Hepatic stellate cell (primary cell): ENCODE measurements around the gene CLCN7.

ENCODE experiments used
- DNase-seq: peaks from one replicate; pipeline ENCODE4 v3.0.0; 2011; ENCODE audit warnings: low spot score

Gene CLCN7

GRCh38 chr16:1464196-1464893 lies 10.5 kb downstream of the CLCN7 start:
- no peak for DNase-seq

DNA sequence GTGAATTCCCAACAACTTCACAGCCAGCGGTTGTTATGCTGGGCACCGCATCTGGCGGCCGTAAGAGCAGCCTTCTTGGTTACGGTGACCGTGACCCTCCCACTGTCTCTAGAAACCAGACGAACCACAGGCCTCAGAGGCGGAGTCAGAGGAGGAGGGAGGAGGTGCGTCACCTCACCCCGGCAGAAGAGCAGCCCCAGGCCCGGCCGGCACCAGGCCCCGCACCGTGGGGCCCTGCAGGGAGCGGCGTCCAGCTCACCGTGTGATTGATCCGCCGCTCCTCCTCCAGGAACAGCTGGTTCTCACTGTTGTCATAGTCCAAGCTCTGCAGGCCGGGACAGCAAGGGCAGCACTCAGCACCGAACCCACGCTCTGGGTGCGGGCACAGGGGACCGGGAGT lies 13.7 kb downstream of the CLCN7 start:
- no peak for DNase-seq

- DNase-seq = no peak
Observed at GRCh38 chr16:1460602-1461138, 14.2 kb downstream of the CLCN7 start.

DNA sequence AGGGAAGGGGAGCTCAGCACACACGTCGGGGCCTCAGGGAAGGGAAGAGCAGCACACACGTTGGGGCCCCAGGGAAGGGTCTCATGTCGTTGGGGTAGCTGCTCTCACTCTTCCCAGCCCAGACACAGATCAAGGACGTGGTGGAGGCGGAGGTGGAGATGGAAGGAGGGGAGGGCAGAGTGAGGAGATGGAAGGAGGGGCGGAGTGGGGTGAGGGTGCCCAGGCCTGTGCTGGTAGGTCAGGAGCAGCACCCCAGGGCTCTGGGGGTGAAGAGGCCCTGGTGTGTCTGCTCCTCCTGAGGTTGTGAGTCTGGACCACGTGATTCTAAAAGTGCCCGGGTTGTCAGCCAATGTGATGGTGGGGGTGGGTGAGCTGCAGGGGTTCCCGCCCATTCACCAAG lies 14.9 kb downstream of the CLCN7 start:
- DNase-seq = no peak

GRCh38 chr16:1458977-1459341 lies 15.9 kb downstream of the CLCN7 start:
- no peak for DNase-seq

DNA sequence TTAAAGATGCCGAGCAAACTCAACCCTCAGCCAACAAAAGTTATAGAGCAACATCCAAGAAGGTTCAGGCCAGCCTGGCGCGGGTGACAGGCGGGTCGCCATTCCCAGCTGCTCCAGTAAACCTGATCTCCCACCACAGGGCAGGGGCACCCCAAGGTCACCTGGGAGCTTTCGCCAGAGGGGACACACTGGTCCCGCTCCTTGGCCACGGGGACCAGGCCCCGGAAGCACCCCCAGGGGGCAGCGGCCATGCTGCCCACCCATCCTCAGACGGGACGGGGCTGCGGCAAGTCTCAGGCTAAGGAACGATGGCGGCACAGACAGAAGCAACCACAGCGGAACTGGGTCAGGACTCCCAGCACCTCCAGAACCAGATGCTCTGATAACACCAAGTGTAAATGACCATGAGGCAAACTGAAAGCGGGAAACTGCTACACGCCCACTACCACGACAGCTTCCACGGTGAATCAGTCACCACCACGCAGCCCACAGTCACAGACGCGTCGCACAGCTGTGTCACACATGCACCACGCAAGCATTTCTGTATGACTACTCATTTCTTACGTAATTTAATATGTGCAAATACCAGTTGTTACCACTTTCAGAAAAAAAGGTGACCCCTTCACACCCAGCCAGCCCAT lies 16.4 kb downstream of the CLCN7 start:
- DNase-seq = no peak

DNA sequence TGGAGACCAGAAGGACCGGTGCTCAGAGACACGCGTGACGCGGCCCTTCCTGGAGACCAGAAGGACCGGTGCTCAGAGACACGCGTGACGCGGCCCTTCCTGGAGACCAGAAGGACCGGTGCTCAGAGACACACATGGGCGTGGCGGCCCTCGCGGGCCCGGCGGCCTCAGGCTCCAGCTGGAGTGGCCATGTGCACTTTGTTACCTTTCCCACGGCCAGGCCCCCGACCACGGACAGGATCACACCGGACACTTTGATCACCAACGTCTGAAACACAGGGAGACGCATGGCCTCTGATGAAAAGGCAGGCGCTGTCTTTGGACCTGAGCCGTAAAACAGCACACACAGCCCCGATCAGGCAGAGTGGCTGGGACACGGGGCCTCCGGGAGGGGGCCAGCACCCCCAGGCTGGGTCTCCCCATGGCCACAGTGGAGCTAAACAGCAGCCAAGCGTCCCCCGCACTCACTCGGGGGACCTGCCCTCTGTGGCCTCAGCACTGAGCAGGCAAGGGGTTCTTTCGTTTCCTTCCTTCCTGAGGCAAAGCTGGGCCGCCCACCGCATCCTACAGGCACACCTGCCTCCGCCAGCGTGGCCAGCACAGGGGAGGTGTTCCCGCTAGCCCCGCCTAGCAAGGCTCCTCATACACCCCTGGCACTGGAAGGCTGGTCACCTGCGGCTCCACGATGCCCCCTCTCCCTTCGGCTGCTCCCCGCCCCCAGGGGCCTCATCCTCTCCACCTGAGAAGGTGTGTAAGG lies 17.2 kb downstream of the CLCN7 start:
- DNase-seq = no peak

- no peak for DNase-seq
Observed at GRCh38 chr16:1456951-1457350, 17.9 kb downstream of the CLCN7 start.

DNA sequence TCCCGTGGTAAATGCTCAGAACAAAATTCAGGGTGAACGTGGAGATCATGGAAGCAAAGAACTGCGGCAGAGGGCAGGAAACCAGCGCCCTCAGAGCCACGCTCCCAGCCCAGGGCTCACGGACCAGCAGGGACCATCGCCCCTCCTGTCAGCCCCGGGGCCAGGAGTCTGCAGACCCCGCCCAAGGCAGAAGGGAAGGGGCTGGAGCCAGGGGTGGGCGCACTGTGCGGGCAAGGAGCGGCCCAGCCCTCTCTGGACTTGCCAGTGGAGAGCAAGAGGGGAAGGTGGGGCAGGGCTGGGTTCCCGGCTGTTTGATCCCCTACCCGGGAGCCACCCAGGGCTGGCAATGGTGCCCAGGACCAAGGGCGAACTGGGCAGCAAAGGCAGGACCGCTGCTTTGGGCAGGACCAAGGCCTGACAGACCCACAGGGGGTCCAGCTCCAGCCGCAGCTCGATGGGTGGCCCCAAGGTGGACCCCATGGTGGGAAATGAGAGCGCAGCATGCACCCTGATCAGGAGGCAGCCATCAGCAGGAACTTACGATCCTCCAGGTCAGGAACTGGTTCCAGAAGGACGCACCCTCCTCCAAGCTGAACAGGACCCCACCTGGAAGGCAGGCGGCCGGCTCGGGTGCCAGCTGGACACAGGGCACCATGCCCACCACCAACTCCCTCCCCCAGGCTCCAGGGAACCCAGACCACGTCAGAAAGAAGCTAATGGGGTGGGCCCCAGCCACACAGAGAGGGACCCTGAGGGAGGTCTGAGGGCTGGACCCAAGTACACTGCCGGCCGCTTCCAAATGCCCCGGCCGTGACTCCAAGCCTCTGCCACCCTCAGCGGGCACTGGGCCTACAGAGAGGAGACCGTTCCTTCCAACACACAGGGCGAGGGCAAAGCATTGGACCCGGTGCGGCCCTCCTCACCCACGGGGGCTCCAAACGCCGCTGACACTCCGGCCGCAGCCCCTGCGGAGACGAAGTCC lies 19.3 kb downstream of the CLCN7 start:
- no peak for DNase-seq

GRCh38 chr16:1454561-1454960 lies 20.3 kb downstream of the CLCN7 start:
- no peak for DNase-seq

DNA sequence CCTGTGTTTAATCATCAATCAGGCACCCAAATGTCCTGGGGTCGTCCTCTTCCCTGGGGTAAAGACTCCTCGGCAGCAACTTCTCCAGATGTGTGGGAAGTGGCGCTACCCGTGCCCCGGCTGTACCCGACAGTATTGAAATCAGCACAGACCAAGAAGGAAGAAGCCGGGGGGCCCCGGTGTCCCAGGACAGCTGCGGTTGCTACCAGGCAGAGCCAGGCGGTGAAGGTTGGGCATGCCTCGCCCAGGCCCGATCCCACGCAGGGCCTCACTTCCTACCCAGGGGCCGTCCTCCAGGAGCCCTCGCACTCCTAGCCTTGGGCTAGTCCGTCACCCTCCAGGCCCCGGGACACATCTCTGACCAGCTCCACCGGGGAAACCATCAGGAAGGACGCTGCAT lies 21.5 kb downstream of the CLCN7 start:
- no peak for DNase-seq

DNA sequence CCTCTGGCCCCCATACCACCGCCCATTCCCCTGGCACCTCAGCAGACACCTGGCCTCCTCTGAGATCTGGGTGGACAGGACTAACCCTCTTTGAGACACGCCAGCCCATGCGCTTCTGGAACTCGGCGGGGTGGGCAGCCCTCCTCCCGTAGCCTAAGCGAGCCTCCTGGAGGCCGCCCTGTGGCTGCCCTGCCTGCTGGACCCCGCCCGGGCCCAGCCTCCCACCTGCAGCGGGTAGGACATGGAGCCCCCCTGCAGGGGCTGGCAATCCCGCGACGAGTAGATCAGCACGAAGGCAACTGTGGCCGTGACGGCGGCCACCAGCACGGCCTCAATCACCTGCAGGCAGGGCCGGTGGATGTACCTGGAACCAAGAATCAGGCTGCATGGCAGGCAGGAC lies 22.3 kb downstream of the CLCN7 start:
- DNase-seq = no peak

DNA sequence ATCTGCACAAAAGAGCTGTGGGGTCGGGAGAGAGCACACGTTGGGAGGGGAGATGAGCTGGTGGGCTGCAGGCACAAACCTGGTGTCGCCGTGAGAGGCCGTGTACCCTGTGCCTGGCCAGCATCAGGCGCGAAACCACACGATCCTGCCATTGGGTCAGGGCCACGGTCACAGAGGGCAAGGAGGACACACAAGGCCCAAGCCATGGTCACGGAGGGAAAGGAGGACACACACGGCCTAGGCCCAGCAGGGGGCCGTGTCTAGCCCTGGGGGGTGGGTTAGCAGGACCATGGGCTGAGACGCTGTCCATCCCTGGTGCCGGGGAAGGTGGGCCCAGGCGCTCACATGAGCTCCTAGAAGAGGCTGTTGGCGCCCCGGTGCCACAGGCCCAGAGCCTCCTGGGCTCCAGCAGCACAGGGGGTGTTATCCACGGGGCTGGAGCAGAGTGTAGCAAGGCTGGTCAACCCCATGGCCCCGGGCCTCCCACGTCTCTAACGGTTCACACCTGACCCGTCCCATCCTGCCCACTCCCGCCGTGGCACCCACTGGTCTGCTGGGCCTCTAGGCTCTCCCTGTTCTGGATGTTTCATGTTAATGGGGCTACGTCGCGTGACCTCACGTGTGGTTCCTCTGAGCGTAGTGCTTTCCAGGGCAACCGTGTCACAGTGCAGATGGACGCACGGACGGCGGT lies 23.0 kb downstream of the CLCN7 start:
- DNase-seq = no peak

- DNase-seq = no peak
Observed at GRCh38 chr16:1450841-1451240, 24.0 kb downstream of the CLCN7 start.

DNA sequence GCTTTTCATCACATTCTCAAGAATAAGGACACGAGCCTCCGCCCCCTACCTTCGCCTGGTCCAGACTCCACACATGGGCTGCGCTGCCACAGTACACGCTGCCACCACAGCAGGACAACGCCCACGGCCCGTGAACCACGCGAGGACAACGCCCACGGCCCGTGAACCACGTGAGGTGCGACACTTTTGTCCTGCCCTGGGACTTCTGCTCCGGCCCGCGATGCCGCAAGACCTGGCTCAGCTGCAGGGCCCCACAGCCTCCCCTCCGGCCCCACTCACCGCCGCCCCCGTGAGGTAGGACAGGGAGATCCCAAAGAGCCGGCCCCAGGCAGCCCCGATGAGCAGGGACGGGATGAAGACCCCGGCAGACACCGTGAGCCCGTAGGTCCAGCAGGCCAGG lies 24.6 kb downstream of the CLCN7 start:
- no peak for DNase-seq

DNA sequence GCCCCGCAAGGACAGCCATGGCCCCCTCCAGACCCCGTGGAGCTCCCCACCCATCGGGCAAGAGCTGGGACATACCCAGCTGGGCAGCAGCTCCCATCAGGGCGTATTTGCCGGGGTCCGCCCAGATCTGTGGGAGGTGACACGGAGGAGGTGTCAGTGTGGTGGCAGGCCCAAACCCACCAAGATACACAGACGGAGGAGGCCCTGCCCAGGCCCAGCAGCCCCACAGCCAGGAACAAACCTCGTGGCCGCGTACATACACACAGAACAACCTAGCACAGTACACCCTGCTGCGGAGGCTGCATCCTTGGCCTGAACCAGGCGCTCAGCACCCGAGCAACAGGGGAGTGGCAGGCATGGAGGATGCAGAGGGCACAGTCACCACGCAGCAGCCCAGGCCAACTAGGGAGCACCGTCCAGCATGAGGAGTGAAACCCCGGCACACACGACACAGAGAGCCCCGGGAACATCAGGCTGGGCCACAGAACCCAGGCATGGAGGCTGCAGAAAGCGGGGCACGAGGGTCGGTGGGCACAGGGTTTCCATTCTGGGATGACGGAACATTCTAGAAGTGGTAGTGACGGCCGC lies 25.5 kb downstream of the CLCN7 start:
- DNase-seq = no peak

DNA sequence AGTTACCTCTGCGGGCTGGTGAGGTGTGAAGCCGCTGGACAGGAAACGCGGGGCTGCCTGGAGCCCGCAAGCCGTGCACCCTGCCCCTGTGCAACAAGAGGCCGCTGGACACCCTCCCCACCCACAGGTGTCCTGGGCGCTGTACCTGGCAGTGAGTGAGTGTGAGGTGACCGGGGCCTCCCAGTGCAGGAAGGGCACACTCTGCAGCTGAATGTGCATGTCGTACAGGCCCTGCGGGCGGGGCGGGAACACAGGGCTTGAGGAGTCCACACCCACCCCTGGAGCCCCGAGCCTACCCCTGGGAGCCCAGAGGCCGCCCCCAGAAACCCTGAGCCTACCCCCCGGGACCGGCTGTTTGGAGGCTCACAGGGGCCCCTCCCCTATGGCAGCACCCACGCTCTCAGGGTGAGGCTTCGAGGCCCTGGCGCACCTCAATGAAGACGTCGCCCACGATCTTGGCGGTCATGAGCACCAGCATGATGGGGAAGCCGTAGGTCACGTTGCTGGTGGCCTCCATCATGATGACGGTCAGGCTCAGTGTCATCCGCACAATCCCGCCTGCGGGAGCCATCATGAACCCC lies 26.2 kb downstream of the CLCN7 start:
- DNase-seq = no peak

DNA sequence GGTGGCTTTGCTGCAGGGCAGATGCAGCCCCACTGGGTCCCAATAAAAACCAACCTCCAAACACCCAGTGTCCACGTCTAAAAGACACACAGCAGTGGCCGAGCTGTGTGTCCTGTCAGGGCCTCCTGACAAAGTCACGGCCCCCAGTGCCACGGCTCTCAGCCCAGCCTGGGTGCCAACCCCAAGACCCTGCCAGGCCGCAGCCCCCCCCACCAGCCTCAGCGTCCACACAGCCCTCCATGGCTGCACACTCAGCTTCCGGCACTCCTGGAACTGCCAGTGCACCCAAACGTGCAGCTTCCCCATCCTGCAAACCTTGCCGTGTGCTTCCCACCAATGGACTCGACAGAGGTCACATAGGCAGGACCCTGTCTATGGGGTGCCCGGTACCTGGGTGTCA lies 26.9 kb downstream of the CLCN7 start:
- DNase-seq = no peak

GRCh38 chr16:1446296-1447080 lies 28.3 kb downstream of the CLCN7 start:
- no peak for DNase-seq
